Measurements from ENCODE around the gene EGR2. TPM values are rescaled to one million over a fixed set of nuclear protein-coding genes. Genes with fewer than 3 reads are reported as not detected.

The EGR2 gene
- total RNA-seq, 1 experiment from 2014 or later = 2.3 TPM

DNA sequence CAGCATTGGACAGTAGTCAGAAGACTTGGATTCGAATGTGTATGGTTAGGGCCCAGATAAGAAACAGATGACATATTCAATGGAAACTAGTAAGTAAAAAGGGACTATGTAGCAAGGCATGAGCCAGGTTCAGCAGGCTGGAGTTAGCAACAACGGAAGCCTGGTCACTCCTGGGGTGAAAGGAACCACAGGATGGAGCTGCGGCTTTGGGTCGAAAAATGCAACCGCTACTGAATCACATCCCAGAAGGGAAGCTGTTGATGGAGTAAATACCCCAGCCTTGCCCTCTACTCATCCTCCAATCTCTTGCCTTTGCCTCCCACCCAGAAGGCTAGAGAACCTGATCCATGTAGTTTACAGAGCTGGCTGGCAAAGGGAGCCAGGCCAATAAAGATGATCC is 37.5 kb upstream of the EGR2 start (continued):
- TF ChIP-seq JUND (IDR thresholded peaks at IDR 0.05) = no peak
- no peak for TF ChIP-seq EGR1 (IDR thresholded peaks at IDR 0.05; ENCODE audit: low read depth)

DNA sequence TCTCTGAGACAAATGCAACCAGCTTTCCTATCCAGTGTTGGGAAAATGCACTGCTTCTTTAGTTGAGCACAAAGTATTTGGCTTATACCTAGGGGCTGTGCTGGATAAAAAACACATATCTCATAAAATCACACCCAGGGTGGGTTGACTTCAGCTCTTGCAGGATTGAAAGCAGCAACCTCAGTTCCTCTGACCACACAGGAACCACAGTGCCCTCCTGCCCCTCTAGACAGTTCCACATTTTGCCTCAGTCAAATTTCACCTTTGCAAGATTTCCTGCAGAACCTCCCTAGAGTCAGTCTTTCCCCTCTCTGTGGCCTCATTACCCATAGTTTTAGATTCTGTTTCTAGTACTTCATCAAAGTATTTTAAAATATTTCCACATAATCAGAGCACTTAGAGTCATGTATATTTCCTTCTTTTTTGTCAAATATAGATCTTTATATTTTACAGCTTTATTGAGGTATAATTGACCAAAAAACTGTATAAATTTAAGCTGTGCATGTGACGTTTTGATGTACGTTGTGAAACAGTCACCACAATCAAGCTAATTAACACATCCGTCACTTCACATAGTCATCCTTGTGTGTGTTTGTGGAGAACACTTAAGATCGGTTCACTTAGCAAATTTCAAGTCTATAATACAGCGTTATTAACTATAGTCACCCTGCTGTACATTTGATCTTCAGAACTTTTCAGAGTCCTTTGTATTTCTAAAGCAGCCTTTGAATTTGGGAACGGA is 37.0 kb upstream of the EGR2 start:
- no TSS peak for BruUV-seq (replicated peaks)
- H3K36me3 ChIP-seq (ENCODE audit: control insufficient read depth in 1 of 2, insufficient read depth in 2 of 2, low read length in 2 of 2) = no peaks in the 10 kb centered on the region
- no peak overlapping the region for H3K9ac ChIP-seq (ENCODE audit: low read length)
- no peaks in the 10 kb centered on the region for H3K79me2 ChIP-seq (ENCODE audit: insufficient read depth, low read length)
- ChIA-PET CTCF (interaction anchor here (0.9 kb wide), 1 partner anchor 10 kb away, joined by 3 read pairs; no protein-coding TSS in a partner anchor), RAD21 (ENCODE audit: low non-redundant PET in 1 of 2, low total read pairs in 2 of 2, uncharacterized antibody in 2 of 2, unreplicated experiment in 2 of 2) (no interaction called here), POLR2A (no interaction called here)
- no peak for ATAC-seq
- TF ChIP-seq YY1 (IDR thresholded peaks at IDR 0.05; ENCODE audit: extremely low read depth, insufficient replicate concordance, low read depth, low read length) (no peak), EGR1 (IDR thresholded peaks at IDR 0.05; ENCODE audit: low read depth) (no peak), ZFX (IDR thresholded peaks at IDR 0.05) (no peak), SRF (IDR thresholded peaks at IDR 0.05; ENCODE audit: low read depth) (no peak), CEBPB (IDR thresholded peaks at IDR 0.05; ENCODE audit: low read depth) (no peak), SP1 (IDR thresholded peaks at IDR 0.05; ENCODE audit: low read depth) (no peak), POLR2AphosphoS5 (IDR thresholded peaks at IDR 0.05; ENCODE audit: low read depth, low read length) (no peak), EZH2phosphoT487 (IDR thresholded peaks at IDR 0.05; ENCODE audit: borderline replicate concordance) (no peak), EZH2 (IDR thresholded peaks at IDR 0.05) (no peak), FOSL1 (IDR thresholded peaks at IDR 0.05; ENCODE audit: low read depth) (no peak), TCF7L2 (IDR thresholded peaks at IDR 0.05; ENCODE audit: borderline replicate concordance, extremely low read depth, insufficient read depth, insufficient read length) (no peak), SIN3A (IDR thresholded peaks at IDR 0.05; ENCODE audit: low read depth) (no peak), ZNF274 (IDR thresholded peaks at IDR 0.05; ENCODE audit: low read depth, low read length) (no peak), POLR2A (IDR thresholded peaks at IDR 0.05; ENCODE audit: borderline replicate concordance, extremely low read depth, insufficient read depth, insufficient read length) (no peak)
- TF ChIP-seq, protein P1, sequence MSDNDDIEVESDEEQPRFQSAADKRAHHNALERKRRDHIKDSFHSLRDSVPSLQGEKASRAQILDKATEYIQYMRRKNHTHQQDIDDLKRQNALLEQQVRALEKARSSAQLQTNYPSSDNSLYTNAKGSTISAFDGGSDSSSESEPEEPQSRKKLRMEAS (IDR thresholded peaks at IDR 0.05) = no peak
- TF ChIP-seq, protein P2, sequence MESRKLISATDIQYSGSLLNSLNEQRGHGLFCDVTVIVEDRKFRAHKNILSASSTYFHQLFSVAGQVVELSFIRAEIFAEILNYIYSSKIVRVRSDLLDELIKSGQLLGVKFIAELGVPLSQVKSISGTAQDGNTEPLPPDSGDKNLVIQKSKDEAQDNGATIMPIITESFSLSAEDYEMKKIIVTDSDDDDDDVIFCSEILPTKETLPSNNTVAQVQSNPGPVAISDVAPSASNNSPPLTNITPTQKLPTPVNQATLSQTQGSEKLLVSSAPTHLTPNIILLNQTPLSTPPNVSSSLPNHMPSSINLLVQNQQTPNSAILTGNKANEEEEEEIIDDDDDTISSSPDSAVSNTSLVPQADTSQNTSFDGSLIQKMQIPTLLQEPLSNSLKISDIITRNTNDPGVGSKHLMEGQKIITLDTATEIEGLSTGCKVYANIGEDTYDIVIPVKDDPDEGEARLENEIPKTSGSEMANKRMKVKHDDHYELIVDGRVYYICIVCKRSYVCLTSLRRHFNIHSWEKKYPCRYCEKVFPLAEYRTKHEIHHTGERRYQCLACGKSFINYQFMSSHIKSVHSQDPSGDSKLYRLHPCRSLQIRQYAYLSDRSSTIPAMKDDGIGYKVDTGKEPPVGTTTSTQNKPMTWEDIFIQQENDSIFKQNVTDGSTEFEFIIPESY (IDR thresholded peaks at IDR 0.05; ENCODE audit: extremely low read depth, insufficient replicate concordance, low read length) = no peak
- no peak overlapping the region for H3K4me3 ChIP-seq (replicated peaks in 1 of 2; ENCODE audit: low read depth in 1 of 2, low read length in 2 of 2)
- no peaks in the 10 kb centered on the region for H3K4me1 ChIP-seq (ENCODE audit: control insufficient read depth in 1 of 2, insufficient read depth in 2 of 2, low read length in 2 of 2)
- no peaks in the 10 kb centered on the region for H3K9me2 ChIP-seq (ENCODE audit: insufficient read depth)
- no peak overlapping the region for H3K27ac ChIP-seq (ENCODE audit: low read depth, low read length)
- no peaks in the 10 kb centered on the region for H3K9me3 ChIP-seq (ENCODE audit: control insufficient read depth in 1 of 2, insufficient read depth in 1 of 2, low read depth in 1 of 2, low read length in 2 of 2)
- H3K27me3 ChIP-seq (ENCODE audit: insufficient read depth, low read length) = no peaks in the 10 kb centered on the region
- no peak for DNase-seq (ENCODE audit: low read depth, low spot score)
- no peaks in the 10 kb centered on the region for H4K20me1 ChIP-seq (ENCODE audit: insufficient read depth)
- no peak overlapping the region for H3K4me2 ChIP-seq (ENCODE audit: low read length)
- intact Hi-C loops (cut with micrococcal nuclease) = no loop called here
- H2AFZ ChIP-seq (ENCODE audit: low read depth, low read length, poor library complexity, severe bottlenecking) = no peak overlapping the region

All from HCT116 (cell line).